HEK293 (cell line): Measurements from ENCODE around the gene LMLN.
"Not testable (repeated sequence)": the region's sequence is repeated elsewhere in the genome, so short reads cannot be mapped to it uniquely, and the experiment has no call there.

Experiments used
- CTCF ChIP-seq: fragments of 450-650 bp; formaldehyde crosslinking; IDR thresholded peaks from 2 replicates; pipeline ENCODE4 v1.5.1; 2016; ENCODE audit warnings: missing biosample characterization, missing genetic modification characterization
- KLF9 ChIP-seq: fragments of 450-650 bp; formaldehyde crosslinking; IDR thresholded peaks from 2 replicates; pipeline ENCODE4 v1.5.1; 2016; ENCODE audit warnings: missing biosample characterization, missing genetic modification characterization, low read depth
- ZBTB10 ChIP-seq: fragments of 450-650 bp; formaldehyde crosslinking; IDR thresholded peaks from 2 replicates; pipeline ENCODE4 v1.5.1; 2016; ENCODE audit warnings: missing biosample characterization, missing genetic modification characterization
- ZBTB20 ChIP-seq: fragments of 450-650 bp; formaldehyde crosslinking; IDR thresholded peaks from 2 replicates; pipeline ENCODE4 v1.5.1; 2016; ENCODE audit warnings: missing biosample characterization, missing genetic modification characterization
- ZBTB26 ChIP-seq: fragments of 450-650 bp; formaldehyde crosslinking; optimal IDR thresholded peaks from 2 replicates; pipeline ENCODE3; 2016; ENCODE audit warnings: missing biosample characterization, mild to moderate bottlenecking, missing genetic modification characterization
- ZNF274 ChIP-seq, 2 experiments: fragments of 200-500 bp in 1 of 2; fragments of 450-650 bp in 1 of 2; sonication (Bioruptor generic) in 1 of 2; formaldehyde crosslinking in 1 of 2; IDR thresholded peaks; 2 replicates each; pipeline versions ENCODE4 v1.5.1 to v1.6.1; 2014 to 2016; ENCODE audit warnings: borderline replicate concordance in 1 of 2, inconsistent platforms in 1 of 2, low read length in 1 of 2, missing biosample characterization in 1 of 2, missing genetic modification characterization in 1 of 2
- ZNF677 ChIP-seq: fragments of 450-650 bp; IDR thresholded peaks from 2 replicates; pipeline ENCODE4 v1.5.0; 2018; ENCODE audit warnings: missing biosample characterization, mild to moderate bottlenecking, missing genetic modification characterization, moderate library complexity
- ZNF777 ChIP-seq: fragments of 450-650 bp; formaldehyde crosslinking; IDR thresholded peaks from 2 replicates; pipeline ENCODE4 v1.5.1; 2017; ENCODE audit warnings: missing biosample characterization, missing genetic modification characterization, borderline replicate concordance

DNA sequence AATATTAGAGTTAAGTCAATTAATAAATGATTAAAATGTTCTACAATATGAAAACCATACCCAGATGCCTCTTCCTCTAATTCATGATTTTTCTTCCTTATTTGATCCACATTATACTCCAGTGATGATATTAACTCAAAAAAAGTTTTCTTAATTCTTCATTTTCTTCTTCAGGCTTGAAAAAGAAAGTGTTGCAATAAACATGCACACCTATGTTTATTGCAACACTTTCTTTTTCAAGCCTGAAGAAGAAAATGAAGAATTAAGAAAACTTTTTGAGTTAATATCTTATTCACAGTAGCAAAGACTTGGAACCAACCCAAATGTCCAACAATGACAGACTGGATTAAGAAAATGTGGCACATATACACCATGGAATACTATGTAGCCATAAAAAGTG is 93.4 kb downstream of the LMLN start:
- not testable (repeated sequence) for TF ChIP-seq CTCF (tag by site-specific recombination); ZBTB26 (tag by site-specific recombination); ZNF677; ZBTB20 (tag by site-specific recombination); KLF9; ZNF274 (IDR thresholded peaks at IDR 0.05; ENCODE audit: low read length); ZNF274 (tag by site-specific recombination; IDR thresholded peaks at IDR 0.05; ENCODE audit: borderline replicate concordance); ZNF777; ZBTB10 (tag by site-specific recombination)
